Astrocyte (in vitro differentiated cells and primary cell): Measurements from ENCODE around the gene PPP2R5E.

Experiments
- EZH2 ChIP-seq: IDR thresholded peaks from 2 replicates; pipeline ENCODE4 v1.6.1; 2012; ENCODE audit warnings: mild to moderate bottlenecking, low read length, inconsistent platforms; ENCODE audit not compliant: insufficient read depth
- TF ChIP-seq, protein P1 (sequence below): IDR thresholded peaks from 2 replicates; pipeline ENCODE4 v1.5.1; 2011; ENCODE audit warnings: low read depth, mild to moderate bottlenecking, inconsistent platforms, low read length, moderate library complexity; ENCODE audit not compliant: insufficient read depth

DNA sequence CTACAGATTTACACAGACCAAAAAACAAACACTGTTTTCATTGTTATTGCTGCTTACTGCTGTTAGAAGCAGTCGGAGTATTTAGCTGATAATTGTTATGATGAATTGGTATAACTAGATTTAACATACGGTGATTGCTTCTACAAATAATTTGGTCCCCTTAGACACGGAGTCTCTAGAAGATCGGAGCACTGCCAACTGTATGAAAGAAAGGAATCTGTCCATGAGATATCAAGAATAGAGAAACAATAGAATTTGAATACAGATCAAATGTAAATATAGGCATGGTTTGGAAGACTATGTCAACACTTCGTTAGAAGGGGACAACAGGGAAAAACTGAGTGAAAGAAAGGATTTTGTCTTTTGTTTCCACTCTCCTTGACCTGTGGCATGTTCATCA is 110.9 kb downstream of the PPP2R5E start:
- no peak for TF ChIP-seq EZH2
- TF ChIP-seq, protein P1, sequence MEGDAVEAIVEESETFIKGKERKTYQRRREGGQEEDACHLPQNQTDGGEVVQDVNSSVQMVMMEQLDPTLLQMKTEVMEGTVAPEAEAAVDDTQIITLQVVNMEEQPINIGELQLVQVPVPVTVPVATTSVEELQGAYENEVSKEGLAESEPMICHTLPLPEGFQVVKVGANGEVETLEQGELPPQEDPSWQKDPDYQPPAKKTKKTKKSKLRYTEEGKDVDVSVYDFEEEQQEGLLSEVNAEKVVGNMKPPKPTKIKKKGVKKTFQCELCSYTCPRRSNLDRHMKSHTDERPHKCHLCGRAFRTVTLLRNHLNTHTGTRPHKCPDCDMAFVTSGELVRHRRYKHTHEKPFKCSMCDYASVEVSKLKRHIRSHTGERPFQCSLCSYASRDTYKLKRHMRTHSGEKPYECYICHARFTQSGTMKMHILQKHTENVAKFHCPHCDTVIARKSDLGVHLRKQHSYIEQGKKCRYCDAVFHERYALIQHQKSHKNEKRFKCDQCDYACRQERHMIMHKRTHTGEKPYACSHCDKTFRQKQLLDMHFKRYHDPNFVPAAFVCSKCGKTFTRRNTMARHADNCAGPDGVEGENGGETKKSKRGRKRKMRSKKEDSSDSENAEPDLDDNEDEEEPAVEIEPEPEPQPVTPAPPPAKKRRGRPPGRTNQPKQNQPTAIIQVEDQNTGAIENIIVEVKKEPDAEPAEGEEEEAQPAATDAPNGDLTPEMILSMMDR, result no peak
